ENCODE measurements around the gene CEBPB. TPM values are rescaled to one million over a fixed set of nuclear protein-coding genes. Genes with fewer than 3 reads are reported as not detected.

Gene CEBPB
- total RNA-seq, 2 donors from 2014 or later: 32.0 to 34.0 TPM

GRCh38 chr20:50215101-50215690 lies 24.6 kb downstream of the CEBPB start:
- Histone ChIP-seq H3K36me3 (no peaks in the 10 kb centered on the region), H3K27me3 (no peaks in the 10 kb centered on the region), H3K27ac (no peak overlapping the region), H3K4me1 (no peaks in the 10 kb centered on the region), H3K9ac (ENCODE audit: low read depth in 2 of 2, low read length in 2 of 2) (peak overlapping the region in 1 of 2 donors; percentile 9), H3K9me3 (no peaks in the 10 kb centered on the region), H3K4me3 (no peak overlapping the region)
- no peak for TF ChIP-seq CTCF (IDR thresholded peaks at IDR 0.05)
- no peak for DNase-seq
- intact Hi-C loops (cut with DNase I): no loop called here

- H3K27me3 ChIP-seq: no peaks in the 10 kb centered on the region
- H3K4me1 ChIP-seq: no peaks in the 10 kb centered on the region
- no peaks in the 10 kb centered on the region for H3K9me3 ChIP-seq
- H3K27ac ChIP-seq: no peak overlapping the region
- no peak overlapping the region for H3K9ac ChIP-seq (ENCODE audit: low read depth in 2 of 2, low read length in 2 of 2)
- peak; percentile 44 for DNase-seq
- no peaks in the 10 kb centered on the region for H3K36me3 ChIP-seq
- no peak overlapping the region for H3K4me3 ChIP-seq
- no peak for TF ChIP-seq CTCF (IDR thresholded peaks at IDR 0.05)
- intact Hi-C loops (cut with DNase I): no loop called here
These were observed 25.3 kb downstream of the CEBPB start for GRCh38 chr20:50215926-50216325.

GRCh38 chr20:50216543-50217206 lies 26.0 kb downstream of the CEBPB start:
- no peak overlapping the region for H3K4me3 ChIP-seq

GRCh38 chr20:50217207-50217949 lies 26.7 kb downstream of the CEBPB start:
- no peak overlapping the region for H3K9ac ChIP-seq (ENCODE audit: low read depth in 2 of 2, low read length in 2 of 2)
- H3K9me3 ChIP-seq: no peaks in the 10 kb centered on the region
- H3K4me3 ChIP-seq: no peak overlapping the region
- DNase-seq: no peak
- intact Hi-C loops (cut with DNase I): no loop called here
- H3K27me3 ChIP-seq: no peaks in the 10 kb centered on the region
- no peaks in the 10 kb centered on the region for H3K36me3 ChIP-seq
- TF ChIP-seq CTCF (IDR thresholded peaks at IDR 0.05): no peak
- H3K4me1 ChIP-seq: no peaks in the 10 kb centered on the region
- H3K27ac ChIP-seq: no peak overlapping the region

More at GRCh38 chr20:50216543-50217206, 26.0 kb downstream of the CEBPB start:
- Histone ChIP-seq H3K27me3 (no peaks in the 10 kb centered on the region), H3K36me3 (no peaks in the 10 kb centered on the region), H3K4me1 (no peaks in the 10 kb centered on the region), H3K27ac (no peak overlapping the region), H3K9ac (ENCODE audit: low read depth in 2 of 2, low read length in 2 of 2) (no peak overlapping the region), H3K9me3 (no peaks in the 10 kb centered on the region)
- DNase-seq: no peak
- intact Hi-C loops (cut with DNase I): no loop called here
- no peak for TF ChIP-seq CTCF (IDR thresholded peaks at IDR 0.05)

- no peak for DNase-seq
- intact Hi-C loops (cut with DNase I): no loop called here
- no peak for TF ChIP-seq CTCF (IDR thresholded peaks at IDR 0.05)
- H3K36me3 ChIP-seq: no peaks in the 10 kb centered on the region
- H3K27ac ChIP-seq: no peak overlapping the region
- no peaks in the 10 kb centered on the region for H3K27me3 ChIP-seq
- H3K9ac ChIP-seq (ENCODE audit: low read depth in 2 of 2, low read length in 2 of 2): no peak overlapping the region
- no peaks in the 10 kb centered on the region for H3K9me3 ChIP-seq
- H3K4me1 ChIP-seq: no peaks in the 10 kb centered on the region
- no peak overlapping the region for H3K4me3 ChIP-seq
These were observed 28.4 kb downstream of the CEBPB start for GRCh38 chr20:50218987-50219435.
